GM18873 (cell line): ENCODE measurements around the gene ADIRF.
"Not testable (repeated sequence)": the region's sequence is repeated elsewhere in the genome, so short reads cannot be mapped to it uniquely, and the experiment has no call there.

Experiments used
- ATAC-seq: cut with Tn5 transposase; IDR thresholded peaks from one replicate; pipeline ENCODE4 v1.9.1; 2021; ENCODE audit warnings: mild to moderate bottlenecking, moderate library complexity, moderate number of reproducible peaks; ENCODE audit not compliant: unreplicated experiment, low FRiP score

Gene ADIRF

GRCh38 chr10:86945361-86946212 is 22.7 kb upstream of the ADIRF start:
- no peak for ATAC-seq

DNA sequence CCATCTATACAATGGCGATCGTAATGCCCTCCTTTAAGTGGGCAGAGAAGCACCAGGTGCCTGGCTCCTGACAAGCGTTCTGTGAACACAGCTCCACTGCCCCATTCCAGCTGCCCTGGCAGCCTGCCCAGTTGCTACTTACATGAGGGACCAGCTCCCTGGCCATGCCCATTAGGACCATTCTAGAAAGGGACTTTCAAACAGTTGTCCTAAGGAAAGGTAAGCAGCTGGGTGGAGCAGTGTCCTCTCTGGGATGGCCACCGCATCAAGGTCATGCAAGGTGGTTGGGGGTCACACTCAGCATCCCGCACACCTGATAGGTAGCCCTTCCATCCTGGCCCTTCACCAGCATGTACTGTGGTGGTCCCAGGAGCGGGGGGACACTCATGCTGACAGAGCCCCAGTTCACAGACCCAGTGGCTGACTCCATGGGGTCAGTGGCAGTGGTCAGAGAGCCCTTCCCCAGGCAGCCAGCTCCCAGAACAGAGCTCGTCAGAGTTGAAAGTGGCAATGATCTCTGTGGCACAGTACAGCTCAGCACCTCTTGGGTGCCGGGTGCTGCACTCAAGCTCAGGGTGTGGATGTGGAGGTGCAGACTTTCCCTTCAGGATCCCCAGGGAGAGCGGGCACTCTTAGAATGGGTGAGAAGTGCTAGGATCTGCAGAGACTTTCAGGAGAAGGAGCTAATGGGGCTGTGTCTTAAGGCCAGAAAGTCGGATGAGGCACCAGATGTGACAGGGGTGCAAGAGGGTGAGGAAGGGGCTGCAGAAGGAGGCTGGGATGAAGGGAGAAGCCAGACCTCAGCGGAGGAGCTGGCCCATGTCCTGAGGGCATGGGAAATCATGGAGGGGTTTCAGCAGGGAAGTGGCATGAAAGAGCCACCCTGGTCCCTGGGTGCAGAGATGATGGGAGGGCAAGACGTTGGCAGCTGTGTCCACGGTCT is 21.8 kb upstream of the ADIRF start:
- no peak for ATAC-seq

- ATAC-seq = not testable (repeated sequence)
Measured at GRCh38 chr10:86947806-86948205, 20.5 kb upstream of the ADIRF start.

- no peak for ATAC-seq
Measured at GRCh38 chr10:86950349-86950748, 17.9 kb upstream of the ADIRF start.

GRCh38 chr10:86951184-86951761 is 17.0 kb upstream of the ADIRF start:
- ATAC-seq = no peak

GRCh38 chr10:86952106-86952505 is 16.2 kb upstream of the ADIRF start:
- no peak for ATAC-seq

- ATAC-seq = not testable (repeated sequence)
Measured at GRCh38 chr10:86952697-86953096, 15.6 kb upstream of the ADIRF start.

DNA sequence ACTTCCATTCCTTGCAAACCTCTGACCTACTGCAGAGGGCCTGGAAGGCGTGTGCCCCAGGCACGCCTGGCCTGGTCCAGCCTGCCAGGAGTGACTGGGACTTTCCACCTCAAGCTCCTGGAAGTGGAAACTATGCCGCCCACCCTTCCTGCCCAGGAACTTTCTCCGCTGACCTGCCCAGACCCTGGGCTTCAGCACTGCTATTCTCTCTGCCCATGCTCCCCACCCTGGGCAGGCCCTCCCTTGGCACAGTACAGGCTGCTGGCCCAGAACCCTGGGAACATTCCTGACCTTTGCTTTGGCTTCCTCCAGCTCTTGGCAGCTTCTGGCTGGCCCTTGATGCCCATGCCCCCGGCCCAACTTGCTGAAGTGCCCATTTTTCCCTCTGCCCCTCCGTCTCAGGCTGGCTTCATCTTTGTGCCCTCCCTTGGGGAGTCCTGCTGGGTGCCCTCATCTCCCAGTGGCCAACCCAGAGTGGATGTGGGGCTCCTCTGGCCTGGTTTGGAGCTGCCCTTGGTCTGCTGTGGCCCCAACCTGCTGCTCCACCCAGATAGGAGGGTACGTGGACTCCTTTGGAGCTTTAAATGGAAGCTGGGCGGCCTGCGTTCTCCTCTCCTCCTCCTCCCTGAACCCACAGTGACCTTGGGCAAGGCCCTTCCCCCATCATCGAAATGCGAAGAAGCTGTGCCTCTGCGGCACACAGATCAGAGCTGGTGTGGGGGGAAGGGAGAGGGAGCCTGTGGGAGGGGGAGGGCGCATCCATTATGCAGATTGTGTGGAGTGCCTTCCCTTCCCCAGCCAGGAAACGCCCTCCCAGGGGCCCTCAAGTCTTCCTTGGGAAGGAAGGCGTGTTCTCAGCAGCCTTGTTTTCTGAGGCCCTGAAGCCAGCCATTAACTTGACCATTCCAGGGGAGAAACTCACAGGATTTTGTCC is 14.3 kb upstream of the ADIRF start:
- no peak for ATAC-seq

- no peak for ATAC-seq
Measured at GRCh38 chr10:86954681-86955500, 13.4 kb upstream of the ADIRF start.

DNA sequence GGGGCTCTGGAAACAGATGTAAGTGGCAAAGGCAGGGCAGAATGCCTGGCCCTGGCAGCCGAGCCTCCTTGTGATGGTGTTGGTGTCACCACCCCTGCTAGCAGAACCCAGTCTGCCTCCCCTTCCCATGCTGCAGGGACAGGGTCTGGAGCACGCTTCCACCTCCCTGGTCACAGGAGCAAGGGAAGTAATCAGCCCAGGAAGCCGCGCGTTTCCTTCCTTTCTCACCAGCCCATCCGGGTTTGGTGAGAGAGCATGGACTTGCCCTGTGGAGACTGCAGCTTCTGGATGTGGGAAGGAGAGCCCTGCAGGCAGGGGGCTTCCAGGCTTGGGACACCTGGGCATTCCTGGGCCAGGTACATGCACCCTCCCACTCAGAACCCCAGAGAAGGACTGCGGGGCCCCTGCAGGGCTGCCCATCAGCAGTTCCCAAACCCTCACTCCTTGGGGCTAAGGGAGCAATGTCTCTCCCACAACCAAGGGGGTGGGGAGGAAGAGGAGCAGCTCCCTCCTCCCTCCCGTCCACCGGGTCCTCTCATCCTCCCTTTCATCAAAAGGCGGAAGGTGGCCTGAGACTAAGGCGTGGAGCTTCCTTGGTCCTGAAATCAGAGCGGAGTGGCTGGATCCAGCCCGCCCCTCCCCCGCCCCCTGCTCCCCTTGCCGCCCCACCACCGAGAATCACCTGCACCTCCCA is 12.6 kb upstream of the ADIRF start:
- no peak for ATAC-seq

DNA sequence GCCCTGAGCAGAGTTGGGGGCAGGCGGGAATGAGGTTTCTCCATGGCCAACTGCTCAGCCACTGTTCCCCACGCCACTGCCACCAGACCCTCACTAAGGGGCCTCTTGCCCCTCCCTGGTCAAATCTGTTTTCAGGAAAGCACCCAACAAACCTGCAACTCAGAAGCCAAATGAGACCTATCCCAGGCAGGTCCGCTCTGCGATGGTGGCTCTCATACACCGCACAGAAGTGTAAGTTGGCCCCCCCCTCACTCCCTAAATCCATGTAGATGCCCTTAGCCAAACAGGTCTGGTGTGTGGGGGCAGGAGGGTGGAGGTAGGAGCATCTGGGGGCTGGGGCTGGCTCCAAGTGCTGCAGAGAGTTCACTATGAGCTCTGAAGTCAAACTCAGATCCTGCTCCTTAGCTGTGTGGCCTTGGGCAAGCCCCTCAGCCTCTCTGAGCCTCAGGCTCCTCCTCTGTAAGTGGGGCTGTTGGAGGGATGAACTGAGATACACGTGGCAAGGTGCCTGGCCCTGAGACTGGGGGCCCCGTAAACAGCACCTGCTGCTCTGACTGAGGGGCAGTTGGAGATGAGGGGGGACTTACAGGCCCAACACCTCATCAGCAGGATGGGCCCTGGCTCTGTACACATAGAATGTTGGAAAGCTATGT is 12.0 kb upstream of the ADIRF start:
- no peak for ATAC-seq

DNA sequence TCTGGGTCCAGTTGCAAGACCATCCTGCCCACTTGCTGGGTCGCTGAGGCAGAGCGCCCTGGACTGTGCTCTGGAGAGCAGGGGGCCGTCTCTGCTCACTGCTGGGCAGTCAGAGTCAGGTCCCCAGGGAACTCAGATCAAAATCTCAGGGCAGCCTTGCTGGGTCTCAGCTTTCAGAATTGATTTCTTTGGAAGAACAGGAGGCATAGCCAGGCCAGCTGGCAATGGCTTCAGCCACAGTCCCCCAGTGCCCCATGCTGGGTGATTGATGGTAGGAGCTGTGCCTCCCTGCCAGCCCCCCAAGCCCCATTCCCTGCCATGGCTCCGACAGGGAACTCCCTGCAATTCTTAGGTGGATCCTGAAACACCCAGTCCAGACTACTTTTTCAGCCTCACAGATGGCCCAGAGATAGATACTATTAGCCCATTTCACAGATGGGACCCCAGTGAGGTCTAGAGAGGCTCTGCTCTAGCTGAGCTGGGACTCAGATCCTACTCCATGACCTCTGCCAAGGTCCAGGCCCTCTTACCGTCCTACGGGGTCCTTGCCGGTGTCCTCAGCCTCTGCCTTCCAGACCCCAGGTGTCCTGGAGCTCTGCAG is 11.3 kb upstream of the ADIRF start:
- ATAC-seq = no peak

DNA sequence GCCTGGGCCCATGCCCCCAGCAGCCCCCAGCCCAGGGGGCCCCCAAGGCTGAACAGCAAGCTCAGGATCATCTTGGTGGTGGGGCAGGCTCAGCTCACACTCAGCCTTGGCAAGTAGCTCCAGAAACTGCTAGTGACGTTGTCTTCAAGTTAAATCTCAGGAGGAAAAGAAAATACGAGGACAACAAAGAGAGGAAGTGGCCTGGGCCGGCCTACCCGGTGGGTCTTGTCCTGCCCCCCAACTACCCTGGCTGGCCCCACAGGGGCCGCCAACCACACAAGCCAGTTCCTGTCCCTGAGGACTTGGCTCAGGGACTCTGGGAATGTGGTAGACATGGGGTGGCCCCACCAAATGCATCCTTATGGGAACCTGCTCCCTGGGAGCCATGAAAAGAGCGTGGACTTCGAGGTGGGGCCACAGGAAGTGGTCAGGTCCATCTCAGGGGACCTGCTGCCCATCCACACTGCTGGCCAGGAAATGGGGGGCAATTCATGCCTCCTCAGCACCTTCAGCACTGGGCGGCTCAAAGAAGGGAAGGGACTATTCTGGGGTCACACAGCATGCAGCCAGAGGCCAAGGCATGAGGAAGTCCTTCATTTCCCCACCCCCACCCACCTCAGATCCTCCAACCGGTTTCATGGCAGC is 10.7 kb upstream of the ADIRF start, which contains the start of gene MMRN2:
TSS of gene MMRN2 (minus strand) at position 145 of the 645 bp plus-strand sequence. CDS start at position 71, 74 bp downstream.
- ATAC-seq = no peak

DNA sequence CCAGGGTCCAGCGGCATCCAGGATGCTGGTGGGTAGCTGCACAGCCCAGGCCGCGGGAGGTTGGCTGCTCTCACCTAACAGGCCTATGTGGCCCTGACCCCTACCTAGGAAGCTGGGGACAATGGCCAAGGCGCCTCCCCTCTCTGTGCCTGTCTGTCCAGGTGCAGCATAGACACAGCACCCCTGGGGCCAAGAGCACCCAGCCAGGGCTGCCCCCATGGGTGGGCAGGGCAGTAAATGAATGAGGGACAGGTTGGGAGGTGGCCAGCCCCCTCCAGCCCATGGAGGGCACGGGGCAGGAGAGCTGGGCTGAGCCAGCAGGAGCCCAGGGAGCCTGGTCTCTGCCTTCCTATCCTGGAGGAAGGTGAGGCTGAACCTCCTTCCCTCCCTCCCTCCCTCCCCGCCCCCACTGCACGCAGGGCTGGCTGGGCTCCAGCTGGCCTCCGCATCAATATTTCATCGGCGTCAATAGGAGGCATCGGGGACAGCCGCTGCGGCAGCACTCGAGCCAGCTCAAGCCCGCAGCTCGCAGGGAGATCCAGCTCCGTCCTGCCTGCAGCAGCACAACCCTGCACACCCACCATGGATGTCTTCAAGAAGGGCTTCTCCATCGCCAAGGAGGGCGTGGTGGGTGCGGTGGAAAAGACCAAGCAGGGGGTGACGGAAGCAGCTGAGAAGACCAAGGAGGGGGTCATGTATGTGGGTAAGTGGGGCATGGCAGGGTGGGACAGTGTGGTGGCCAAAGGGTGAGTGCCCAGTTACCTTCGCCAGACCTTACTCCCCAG is 10.0 kb upstream of the ADIRF start, which contains the start of gene SNCG:
TSS of gene SNCG (plus strand) at position 484 of the 785 bp plus-strand sequence. CDS start at position 583, 99 bp downstream.
- ATAC-seq = no peak

- ATAC-seq = no peak
Measured at GRCh38 chr10:86958901-86959736, 9.2 kb upstream of the ADIRF start.
